Endometrium (tissue), 2 donors: Measurements from ENCODE around the gene EEA1.
"Not testable (repeated sequence)": the region's sequence is repeated elsewhere in the genome, so short reads cannot be mapped to it uniquely, and the experiment has no call there.

Experiments
- FAIRE-seq: peaks from 2 replicates; lab custom pipeline; 2012; peaks lifted over from hg19 to GRCh38; lab: Jason Lieb, UNC
- donor health status: control.
- donor health status: control.

The EEA1 gene

DNA sequence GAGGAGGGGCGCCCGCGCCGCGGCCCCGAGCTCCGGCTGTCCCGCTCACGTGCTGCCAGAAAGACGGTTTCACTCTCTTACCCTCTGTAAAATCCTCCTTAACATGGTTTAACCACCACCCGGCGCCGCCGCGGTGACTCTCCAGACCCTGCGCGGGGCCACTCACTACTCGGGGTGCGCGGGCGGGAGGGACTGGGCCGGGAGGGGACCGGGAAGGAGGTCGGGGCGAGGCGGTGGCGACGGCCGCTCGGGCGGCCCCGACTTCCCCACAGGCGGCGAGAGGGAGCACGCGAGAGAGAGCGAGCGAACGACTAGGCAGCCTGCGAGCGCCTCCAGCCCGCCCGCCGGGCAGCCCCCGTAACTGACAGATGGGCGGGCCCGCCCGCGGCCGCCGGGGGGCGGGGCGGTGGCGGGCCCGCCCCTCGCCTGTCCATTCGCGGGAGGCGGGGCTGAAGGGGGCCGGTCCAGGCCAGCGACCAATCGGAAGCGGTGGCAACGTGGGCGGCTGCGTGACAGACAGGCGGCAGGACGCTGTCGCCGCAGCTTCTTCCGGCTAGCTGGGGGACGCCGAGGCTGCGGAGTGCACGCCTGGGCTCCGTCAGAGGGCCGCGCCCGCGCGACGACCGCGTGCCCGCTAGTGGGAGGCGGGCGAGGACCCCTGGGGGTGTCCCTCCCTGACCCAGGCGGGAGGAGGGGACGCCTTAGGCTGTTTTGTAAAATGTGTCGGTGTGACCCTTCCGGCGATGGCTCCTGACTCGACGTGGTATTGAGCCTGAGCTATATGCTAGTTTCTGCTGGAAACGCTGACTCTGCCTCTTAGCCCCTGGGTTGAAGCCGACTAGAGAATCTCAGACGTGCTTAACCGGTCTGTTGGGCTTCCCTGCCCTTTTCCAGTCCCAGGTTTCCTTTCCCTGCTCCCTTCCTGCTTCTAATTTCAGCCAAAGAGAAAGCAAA is at the start of gene EEA1:
TSS of gene EEA1 (minus strand) at position 334 of the 954 bp plus-strand sequence. CDS start at position 105, 229 bp downstream.
- no peak for FAIRE-seq

DNA sequence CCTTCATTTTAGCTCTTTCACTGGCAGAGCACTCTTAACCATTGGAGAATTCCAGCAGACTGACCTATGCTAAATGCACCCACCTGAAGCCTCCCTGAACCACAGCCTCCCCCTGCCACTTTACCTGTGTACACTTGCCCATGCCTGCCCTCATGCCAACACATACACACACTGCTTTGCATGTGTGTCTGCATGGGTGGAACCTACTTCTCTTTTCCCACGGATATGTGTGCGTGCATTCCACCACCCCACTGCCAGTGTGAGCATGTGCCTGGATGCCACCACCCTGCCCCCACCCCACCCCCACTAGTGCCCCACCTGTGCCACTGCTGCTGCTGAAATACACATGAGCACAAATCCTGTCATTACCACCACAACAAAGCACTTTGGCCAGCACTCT is 49.5 kb upstream of the EEA1 start:
- FAIRE-seq, result no peak

DNA sequence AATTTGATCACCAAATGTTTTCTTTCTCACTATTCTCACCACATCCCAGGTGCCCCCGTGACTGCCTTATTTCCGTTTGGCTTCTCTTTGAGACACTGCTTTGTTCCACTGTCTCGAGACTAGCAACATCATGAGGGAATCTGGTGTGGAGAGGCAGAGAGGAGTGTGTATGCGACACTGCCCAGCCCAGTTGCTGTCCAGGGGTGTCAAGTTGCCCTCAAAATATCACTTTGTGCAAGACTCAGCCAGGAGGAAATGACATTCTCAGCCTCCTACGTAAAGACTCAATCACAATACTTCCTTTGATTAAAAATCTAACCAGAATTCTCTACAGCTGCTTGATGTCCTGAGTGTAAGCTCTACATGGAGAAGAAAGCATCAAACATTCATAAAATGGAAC is 48.2 kb upstream of the EEA1 start:
- FAIRE-seq, result no peak

DNA sequence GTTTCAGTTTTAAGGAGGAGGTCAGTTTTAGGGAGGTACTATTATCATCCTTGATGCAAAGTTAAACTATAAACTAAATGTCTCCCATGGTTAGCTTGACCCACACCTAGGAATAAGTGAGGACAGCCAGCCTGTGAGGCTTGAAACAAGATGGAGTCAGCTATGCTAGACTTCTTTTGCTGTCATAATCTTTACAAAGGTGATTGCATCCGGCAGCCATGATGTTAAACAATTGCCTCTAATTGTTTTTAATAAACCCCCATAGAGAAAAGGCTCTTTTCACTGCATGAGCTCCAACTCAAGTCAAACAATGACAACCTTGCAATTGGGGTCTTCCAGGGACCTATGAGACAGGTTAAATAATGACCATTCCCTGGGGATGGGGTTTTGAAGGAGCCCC is 45.7 kb upstream of the EEA1 start:
- no peak for FAIRE-seq

DNA sequence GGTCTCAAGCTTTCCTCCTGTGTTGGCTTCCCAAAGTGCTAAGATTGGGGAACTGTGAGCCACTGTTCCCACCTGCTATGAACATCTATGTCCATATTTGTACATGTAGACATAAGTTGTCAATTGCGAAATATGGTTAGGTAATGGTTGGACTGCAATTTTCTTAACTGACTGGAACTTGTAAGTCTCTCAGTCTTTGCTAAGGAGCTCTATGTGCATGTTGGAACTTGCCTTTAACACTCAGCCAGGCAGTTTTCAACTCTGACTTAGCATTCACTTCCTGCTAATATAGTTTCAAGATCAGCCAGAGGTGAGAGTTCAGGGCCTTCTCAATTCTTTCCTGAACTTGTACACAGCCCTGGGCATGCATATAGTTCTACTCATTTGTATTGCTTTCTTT is 44.5 kb upstream of the EEA1 start:
- FAIRE-seq, result no peak

DNA sequence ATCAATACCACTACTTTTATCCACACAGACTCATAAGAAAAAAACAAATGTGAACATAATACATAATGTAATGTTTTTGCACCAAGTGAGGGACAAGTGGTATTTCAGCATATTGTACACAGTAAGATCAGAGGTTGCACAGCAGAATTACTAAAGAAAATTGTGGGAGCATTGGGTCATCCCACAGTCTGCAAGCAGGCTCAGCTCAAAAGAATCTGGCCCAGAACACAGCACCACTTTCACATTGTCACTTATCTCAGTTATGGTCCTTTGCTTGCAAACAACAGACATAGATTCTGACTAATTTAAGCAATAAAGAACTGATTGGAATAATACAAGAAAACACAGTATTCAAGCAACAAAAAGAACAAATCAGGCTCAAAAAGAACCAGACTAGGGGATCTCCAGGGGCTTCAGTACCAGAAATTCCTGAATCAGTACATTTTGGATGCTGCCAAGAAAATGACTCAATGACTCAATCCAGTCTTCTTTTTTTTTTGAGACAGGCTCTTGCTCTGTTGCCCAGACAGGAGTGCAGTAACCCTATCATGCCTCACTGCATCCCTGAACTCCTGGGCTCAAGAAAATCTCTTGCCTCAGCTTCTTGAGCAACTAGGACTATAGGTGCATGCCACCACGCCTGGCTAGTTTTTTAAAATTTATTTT is 42.9 kb upstream of the EEA1 start:
- FAIRE-seq, result no peak

DNA sequence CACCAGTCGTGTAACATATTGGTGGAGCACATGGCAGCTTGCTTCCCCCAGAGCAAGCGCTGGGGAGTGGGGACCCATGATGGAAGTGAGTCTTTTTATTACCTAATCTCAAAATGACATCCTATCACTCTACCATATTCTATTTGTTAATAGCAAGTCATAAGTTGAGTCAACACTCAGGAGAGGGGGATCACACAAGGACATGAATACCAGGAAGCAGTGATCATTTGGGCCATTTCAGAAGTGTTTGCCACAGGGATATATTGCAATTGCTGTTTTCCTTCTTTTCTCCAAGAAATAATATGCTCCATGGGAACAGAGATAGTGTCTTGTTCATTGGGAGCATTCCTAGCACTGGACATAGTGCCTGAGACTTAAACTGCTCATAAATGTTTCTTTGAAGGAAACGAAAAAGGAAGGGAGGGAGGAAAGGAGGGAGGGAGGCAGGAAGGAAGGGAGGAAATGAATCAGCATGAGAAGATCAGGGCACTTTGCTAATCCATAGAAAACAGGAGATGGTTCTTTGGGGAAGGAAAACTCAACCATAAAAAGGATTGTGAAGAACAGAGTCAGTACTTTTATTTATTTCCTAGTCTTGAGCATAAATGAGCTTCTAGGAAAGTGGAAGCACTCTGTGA is 39.2 kb upstream of the EEA1 start:
- no peak for FAIRE-seq

DNA sequence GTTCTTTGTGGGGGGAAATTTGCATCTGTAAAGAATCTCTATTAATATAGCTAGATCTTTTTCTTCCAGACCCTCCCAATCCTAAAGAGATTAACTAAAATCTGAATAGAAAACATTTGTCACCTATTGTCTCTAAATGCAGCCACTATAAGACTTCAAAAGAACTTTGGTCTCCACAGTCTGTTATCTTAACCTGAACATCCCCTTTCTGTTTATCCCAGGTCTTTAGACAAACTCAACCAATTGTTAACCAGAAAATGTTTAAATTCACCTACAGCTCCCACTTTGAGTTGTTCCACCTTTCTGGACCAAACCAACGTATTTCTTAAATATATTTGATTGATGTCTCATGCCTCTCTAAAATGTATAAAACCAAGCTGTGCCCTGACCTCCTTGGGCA is 35.3 kb upstream of the EEA1 start:
- not testable (repeated sequence) for FAIRE-seq

DNA sequence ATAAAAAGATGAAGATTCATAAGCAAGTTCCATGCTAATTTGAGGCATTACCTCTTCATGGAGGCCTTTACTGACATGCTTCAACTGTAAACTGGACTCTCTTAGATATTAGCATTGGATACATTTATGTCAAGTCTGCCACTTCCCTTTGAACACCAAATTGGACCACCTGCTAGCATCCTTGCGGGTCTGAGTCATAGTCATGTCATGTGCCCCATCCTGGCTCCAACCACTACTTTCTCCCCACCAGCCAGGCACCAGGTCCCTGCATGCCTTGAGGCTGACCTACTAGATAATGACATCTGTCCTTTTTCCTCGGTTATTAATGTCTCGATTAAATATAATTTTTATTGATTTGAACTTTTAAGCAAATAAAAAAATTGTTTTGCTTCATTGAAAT is 32.9 kb upstream of the EEA1 start:
- no peak for FAIRE-seq

DNA sequence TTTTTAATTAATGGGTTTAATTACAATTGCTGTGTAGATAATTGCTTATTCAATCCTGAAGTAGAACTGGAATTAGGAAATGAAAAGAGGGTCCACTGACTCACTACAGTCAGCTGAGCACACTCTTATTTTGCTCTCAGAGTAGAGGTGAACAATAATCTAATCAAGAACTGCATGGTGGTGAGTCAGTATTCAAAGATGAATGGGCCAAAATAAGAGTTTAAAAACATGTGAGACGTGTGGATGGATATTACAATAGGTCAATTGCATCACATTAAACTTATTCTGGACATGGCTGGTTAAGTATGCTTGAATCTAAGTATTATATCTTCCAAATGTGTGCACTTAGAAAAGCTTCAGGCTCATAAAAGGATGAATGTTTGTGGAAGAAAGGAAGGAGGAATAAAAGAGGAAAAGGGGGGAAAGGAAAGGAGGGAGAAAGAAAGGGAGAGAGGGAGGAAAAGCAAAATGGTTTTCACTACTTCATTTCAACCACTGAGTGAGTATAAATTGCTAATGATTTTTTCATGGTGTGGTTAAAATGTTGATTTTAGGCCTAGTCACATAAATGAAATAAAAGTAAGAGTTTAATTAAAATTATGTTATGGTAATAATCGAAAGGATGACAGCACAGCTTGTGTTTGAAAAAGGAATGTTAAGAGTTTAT is 27.0 kb upstream of the EEA1 start:
- no peak for FAIRE-seq

DNA sequence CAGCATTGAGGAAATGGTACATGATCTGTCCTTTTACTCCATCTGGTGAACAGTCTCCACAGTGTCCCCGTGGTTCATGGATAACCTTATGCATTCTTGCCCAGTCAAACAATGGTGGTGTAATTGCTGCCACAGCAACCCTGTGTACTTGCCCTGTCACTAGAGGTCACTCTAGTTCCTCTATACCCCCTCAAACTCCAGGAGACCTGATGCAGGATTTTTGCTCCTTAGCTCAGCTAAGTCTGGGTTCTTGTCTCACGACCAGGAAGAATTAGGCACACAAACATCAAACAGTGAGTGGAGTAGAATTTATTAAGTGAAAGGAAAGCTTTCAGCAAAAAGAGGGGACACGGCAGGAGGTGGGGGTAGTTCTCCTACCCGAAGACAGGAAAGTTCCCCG is 24.7 kb upstream of the EEA1 start:
- no peak for FAIRE-seq

DNA sequence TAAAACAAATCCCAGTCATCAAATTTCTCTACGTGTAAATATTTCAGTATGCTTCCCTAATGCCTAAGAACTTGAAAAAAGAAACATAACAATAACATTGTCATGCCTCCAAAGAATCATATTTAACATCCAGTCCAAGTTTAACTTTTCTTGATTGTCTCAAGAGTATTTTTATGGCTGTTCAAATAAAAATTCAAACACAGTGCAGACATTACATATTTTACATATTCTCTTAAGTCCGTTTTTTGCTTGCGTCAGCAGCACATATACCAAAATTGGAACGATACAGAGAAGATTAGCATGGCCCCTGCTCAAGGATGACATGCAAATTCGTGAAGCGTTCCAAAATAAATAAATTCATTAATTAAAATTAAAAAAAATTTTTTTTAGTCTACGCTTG is 23.3 kb upstream of the EEA1 start:
- FAIRE-seq, result peak; percentile 90

DNA sequence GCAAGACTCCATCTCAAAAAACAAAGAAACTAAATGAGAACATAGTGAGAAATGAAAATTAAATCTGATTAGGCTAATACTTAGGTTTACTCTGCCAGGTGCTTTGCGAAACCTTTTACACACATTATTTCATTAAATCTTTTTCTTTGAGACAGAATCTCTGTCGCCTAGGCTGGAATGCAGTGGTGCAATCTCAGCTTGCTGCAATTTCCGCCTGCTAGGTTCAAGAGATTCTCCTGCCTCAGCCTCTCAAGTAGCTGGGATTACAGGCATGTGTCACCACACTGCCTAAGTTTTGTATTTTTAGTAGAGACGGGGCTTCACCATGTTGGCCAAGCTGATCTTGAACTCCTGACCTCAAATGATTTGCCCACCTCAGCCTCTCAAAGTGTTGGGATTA is 21.9 kb upstream of the EEA1 start:
- no peak for FAIRE-seq

DNA sequence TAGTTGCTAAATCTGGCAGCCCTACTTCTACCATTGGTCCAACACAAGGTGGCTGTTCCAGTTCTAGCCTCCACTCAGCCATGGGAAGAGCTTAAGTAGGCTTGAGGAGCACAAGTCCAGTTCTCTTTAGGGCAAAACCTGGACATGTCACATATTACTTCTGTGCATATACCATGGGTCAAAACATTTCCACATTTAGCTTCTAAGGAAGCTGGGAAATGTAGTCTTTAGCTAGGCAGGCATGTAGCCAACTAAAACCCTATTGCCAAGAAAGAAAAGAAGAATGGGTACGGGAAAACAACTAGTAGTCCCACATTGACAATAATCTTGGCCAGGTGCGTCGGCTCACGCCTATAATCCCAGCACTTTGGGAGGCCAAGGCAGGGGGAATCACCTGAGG is 20.9 kb upstream of the EEA1 start:
- no peak for FAIRE-seq

DNA sequence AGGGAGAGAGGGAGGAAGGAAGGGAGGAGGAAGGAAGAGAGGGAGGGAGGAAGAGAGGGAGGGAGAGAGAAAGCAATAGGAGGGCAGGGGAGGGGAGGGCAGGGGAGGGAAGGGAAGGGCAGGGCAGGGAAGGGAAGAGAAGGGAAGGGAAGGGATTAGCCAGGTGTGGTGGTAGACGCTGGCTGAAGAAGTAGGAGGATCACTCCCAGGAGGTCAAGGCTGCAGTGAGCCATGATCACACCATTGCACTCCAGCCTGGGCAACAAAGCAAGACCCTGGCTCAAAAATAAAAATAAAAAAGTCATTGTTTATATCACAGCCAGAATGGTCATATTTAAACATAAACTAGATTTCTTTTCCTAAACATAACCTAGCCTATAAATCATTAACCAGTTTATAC is 20.4 kb upstream of the EEA1 start:
- no peak for FAIRE-seq

DNA sequence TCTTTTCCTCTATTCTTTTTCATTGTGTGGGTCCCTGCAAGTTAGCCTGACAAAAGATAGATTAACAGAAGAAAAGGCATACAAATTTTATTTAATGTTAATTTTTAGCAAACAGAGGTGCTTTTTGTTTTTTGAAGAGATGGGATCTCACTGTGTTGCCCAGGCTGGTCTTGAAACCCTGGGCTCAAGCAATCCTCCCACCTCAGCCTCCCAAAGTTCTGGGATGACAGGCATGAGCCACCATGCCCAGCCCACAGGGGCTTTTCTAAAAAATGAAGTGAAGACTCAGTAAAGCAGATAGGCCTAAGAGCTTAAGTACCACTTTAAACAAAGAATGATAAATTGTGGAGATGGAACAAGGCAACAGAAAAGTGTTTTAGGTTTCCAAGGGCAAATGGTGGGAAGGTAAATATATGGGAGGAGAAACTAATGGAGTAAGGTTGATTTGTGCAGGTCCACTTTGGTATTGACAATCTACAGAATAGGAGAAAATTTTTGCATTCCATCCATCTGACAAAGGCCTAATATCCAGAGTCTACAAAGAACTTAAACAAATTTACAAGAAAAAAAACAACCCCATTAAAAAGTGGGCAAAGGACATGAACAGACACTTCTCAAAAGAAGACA is 18.6 kb upstream of the EEA1 start:
- no peak for FAIRE-seq

DNA sequence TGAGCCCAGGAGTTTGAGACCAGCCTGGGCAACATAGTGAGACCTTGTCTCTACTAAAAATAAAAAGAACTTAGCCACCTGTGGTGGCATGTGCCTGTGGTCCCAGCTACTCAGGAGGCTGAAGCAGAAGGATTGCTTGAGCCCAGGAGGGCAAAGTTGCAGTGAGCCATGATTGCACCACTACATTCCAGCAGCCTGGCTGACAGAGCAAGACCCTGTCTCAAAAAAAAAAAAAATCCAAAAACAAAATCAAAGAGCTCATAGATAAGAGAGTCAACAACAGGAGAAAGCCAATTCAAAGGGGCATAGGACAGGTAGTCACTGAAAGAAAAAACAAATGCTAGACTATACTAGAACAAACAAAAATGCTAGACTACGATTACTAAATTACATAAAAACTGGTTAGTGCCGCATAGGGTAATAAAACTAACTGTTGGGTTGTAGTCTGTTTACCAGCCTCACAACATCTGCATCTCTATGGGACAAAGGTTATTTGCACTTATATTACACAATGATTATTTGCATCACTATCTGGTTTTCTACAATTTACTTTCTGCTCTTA is 16.6 kb upstream of the EEA1 start:
- no peak for FAIRE-seq

DNA sequence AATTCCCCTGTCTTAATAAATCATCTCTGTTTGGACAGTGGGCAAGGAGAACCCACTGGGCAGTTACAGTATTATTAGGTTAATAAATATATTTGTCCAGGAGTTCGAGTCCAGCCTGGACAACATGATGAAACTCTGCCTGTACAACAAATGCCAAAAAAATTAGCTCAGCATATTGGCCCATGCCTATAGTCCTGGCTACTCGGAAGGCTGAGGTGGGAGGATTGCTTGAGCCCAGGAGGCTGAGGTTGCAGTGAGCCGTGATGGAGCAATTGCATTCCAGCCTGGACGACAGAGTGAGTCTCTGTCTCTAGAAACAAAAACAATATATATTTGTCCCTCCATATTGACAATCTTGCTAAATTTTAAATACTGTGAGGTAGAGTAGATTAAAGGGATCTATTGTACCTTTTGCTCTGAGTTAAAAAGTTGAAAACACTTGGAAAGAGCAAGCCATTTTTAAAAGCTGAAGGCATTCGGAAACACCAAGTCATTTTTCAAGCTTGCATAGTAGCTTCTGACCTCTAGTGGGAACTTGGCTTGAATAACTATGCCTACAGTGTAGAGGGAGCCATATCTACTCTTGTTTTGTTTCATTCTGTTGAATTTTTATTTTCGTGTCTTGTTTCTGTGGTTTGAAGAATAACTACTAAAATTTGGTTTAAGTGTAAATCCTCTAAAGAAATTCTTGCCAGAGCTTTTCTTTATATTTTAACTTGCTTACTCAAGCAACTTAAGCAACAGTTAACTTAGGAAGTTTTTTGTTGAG is 14.6 kb upstream of the EEA1 start:
- no peak for FAIRE-seq

DNA sequence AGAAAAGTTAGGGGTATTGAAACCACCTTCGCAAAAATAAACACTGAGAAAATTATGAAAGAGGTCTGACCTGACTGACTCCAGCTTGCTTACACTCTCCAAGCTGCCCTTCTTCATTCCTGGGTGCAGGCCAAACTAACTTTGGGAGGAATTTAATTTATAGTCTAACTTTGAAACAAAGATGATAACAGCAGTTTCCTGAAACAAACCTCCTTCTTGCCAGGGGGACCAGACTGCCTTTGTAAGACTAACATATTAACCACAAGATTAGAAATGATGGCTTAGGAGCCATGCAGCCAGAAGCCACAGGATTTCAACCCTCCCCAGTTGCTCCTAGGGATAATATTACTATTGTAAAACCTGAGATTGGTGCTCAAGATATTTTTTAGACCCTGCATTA is 13.8 kb upstream of the EEA1 start:
- FAIRE-seq, result no peak

DNA sequence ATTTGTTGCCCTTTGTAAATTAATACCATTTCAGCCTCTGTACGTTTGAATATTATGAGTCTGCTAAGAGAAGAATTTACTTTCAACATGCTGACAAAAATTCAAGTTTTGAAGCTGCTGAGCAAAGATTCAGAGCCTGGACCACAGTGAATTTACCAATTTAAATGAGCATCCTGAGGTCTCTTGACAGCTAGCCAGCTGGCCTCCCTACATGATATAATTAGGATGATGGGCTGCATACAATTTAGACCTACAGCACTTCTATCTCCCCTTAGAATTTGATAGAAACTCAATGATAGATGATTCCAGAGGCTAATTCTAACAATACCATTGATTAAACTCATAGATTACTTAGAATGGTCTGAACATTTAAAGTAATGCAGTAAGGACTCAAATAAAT is 10.0 kb upstream of the EEA1 start:
- FAIRE-seq, result no peak

DNA sequence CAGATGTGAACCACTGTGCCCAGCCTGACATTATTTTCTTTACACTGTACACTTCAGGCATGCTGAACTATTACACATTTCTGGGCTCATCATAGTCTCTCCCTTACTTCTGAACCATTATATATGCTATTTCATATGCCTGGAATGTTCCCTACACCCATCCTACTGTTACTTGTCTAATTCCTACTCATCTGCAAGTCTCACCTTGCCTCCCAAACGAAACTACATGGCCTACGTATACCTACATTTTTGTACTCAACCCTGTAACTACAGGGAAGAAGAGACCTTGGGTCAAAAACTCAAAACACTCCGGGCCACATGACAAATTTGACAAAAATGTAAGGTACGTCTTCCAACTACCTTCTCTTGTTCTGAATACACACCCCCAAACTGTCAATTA is 9.5 kb upstream of the EEA1 start:
- FAIRE-seq, result no peak
